Adrenal gland (tissue), 5 donors: Measurements from ENCODE around the gene THOC3.
"Not testable (repeated sequence)": the region's sequence is repeated elsewhere in the genome, so short reads cannot be mapped to it uniquely, and the experiment has no call there.

Experiments used
- POLR2A ChIP-seq, 2 donors: fragments of 450-650 bp; IDR thresholded peaks; one replicate each; pipeline ENCODE4 v1.6.1; 2017; ENCODE audit warnings: antibody characterized with exemption in 2 of 2, mild to moderate bottlenecking in 2 of 2, moderate library complexity in 1 of 2
- TF ChIP-seq, protein P1 (sequence below), 6 experiments: fragments of 450-650 bp in 4 of 6; fragments of 200-600 bp in 2 of 6; sonication (generic) in 1 of 6; IDR thresholded peaks; 1 replicate in 5 of 6; 2 replicates in 1 of 6; pipeline versions ENCODE4 v1.5.1 to v1.8.0; 2016 to 2021; ENCODE audit warnings: antibody characterized with exemption in 6 of 6, mild to moderate bottlenecking in 2 of 6, moderate library complexity in 1 of 6
- donor health status: DM: no; HTN: no; CAD: no.

DNA sequence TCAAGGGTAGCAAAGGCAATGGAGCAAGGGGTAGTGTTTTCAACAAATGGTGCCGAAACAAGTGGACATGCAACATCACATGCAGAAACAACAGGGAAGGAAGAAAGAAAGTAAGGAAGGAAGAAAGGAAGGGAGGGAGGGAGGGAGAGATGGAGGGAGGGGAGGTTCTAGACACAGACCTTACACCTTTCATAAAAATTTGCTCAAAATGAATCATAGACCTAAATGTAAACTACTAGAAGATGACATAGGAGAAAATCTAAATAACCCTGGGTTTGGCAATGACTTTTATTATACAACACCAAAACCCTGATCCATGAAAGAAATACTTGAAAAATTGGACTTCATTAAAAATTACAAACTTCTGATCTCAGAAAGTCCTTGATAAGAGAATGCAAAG lies 39.4 kb downstream of the THOC3 start:
- not testable (repeated sequence) for TF ChIP-seq POLR2A (IDR thresholded peaks at IDR 0.05)
- TF ChIP-seq, protein P1, sequence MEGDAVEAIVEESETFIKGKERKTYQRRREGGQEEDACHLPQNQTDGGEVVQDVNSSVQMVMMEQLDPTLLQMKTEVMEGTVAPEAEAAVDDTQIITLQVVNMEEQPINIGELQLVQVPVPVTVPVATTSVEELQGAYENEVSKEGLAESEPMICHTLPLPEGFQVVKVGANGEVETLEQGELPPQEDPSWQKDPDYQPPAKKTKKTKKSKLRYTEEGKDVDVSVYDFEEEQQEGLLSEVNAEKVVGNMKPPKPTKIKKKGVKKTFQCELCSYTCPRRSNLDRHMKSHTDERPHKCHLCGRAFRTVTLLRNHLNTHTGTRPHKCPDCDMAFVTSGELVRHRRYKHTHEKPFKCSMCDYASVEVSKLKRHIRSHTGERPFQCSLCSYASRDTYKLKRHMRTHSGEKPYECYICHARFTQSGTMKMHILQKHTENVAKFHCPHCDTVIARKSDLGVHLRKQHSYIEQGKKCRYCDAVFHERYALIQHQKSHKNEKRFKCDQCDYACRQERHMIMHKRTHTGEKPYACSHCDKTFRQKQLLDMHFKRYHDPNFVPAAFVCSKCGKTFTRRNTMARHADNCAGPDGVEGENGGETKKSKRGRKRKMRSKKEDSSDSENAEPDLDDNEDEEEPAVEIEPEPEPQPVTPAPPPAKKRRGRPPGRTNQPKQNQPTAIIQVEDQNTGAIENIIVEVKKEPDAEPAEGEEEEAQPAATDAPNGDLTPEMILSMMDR (IDR thresholded peaks at IDR 0.05) = not testable (repeated sequence)
